ES-I3 (cell line): Measurements from ENCODE around the gene PRR5.

Experiments
- H3K36me3 ChIP-seq: 2 replicates; pipeline ENCODE4 v1.6.1; 2013; ENCODE audit warnings: mild to moderate bottlenecking, low read length, control low read depth, moderate library complexity; ENCODE audit not compliant: insufficient read depth
- H3K4me1 ChIP-seq: 2 replicates; pipeline ENCODE4 v1.6.1; 2013; ENCODE audit warnings: mild to moderate bottlenecking, control low read depth, low read length; ENCODE audit not compliant: insufficient read depth
- H3K9ac ChIP-seq: 2 replicates; pipeline ENCODE4 v1.6.1; 2013; ENCODE audit warnings: low read depth, mild to moderate bottlenecking, low read length, moderate library complexity
- H3K9me3 ChIP-seq: 2 replicates; pipeline ENCODE4 v1.6.1; 2013; ENCODE audit warnings: mild to moderate bottlenecking, low read length, moderate library complexity; ENCODE audit not compliant: control insufficient read depth, insufficient read depth

The PRR5 gene

GRCh38 chr22:44693145-44693544 is 8.9 kb upstream of the PRR5 start:
- no peaks in the 10 kb centered on the region for H3K36me3 ChIP-seq
- H3K9me3 ChIP-seq = no peaks in the 10 kb centered on the region
- peaks cover 6% of the 10 kb centered on the region; the same call in 1 of the 2 replicates for H3K4me1 ChIP-seq
- H3K9ac ChIP-seq = no peak overlapping the region

- Histone ChIP-seq H3K4me1 (peaks cover 12% of the 10 kb centered on the region; the same call in 1 of the 2 replicates), H3K9ac (no peak overlapping the region), H3K36me3 (no peaks in the 10 kb centered on the region), H3K9me3 (no peaks in the 10 kb centered on the region)
These were observed 8.2 kb upstream of the PRR5 start for GRCh38 chr22:44693756-44694155.

- Histone ChIP-seq H3K9ac (no peak overlapping the region), H3K36me3 (no peaks in the 10 kb centered on the region), H3K9me3 (no peaks in the 10 kb centered on the region), H3K4me1 (peaks cover 23% of the 10 kb centered on the region; the same call in 1 of the 2 replicates)
These were observed 4.4 kb upstream of the PRR5 start for GRCh38 chr22:44697423-44698141.

GRCh38 chr22:44698531-44699421 is 3.2 kb upstream of the PRR5 start:
- Histone ChIP-seq H3K9me3 (no peaks in the 10 kb centered on the region), H3K4me1 (peaks cover 23% of the 10 kb centered on the region; the same call in 1 of the 2 replicates), H3K9ac (no peak overlapping the region), H3K36me3 (no peaks in the 10 kb centered on the region)

GRCh38 chr22:44700456-44700855 is 1.5 kb upstream of the PRR5 start:
- no peaks in the 10 kb centered on the region for H3K9me3 ChIP-seq
- no peaks in the 10 kb centered on the region for H3K36me3 ChIP-seq
- no peak overlapping the region for H3K9ac ChIP-seq
- peaks cover 23% of the 10 kb centered on the region; the same call in 1 of the 2 replicates for H3K4me1 ChIP-seq

- Histone ChIP-seq H3K9me3 (no peaks in the 10 kb centered on the region), H3K4me1 (peaks cover 26% of the 10 kb centered on the region; the same call in 1 of the 2 replicates), H3K36me3 (no peaks in the 10 kb centered on the region), H3K9ac (peak overlapping the region; percentile 48)
These were observed 715 bp upstream of the PRR5 start for GRCh38 chr22:44701187-44701790.

- no peaks in the 10 kb centered on the region for H3K36me3 ChIP-seq
- H3K9ac ChIP-seq = peak overlapping the region; percentile 81
- H3K4me1 ChIP-seq = peaks cover 35% of the 10 kb centered on the region; the same call in 1 of the 2 replicates
- no peaks in the 10 kb centered on the region for H3K9me3 ChIP-seq
These were observed 635 bp downstream of the PRR5 start for GRCh38 chr22:44702479-44703198.

- peak overlapping the region; percentile 81; the same call in 1 of the 2 replicates for H3K9ac ChIP-seq
These were observed 1.4 kb downstream of the PRR5 start for GRCh38 chr22:44703255-44703870.

GRCh38 chr22:44704159-44705021 is 2.4 kb downstream of the PRR5 start:
- no peaks in the 10 kb centered on the region for H3K9me3 ChIP-seq
- H3K36me3 ChIP-seq = no peaks in the 10 kb centered on the region
- H3K4me1 ChIP-seq = peaks cover 22% of the 10 kb centered on the region; the same call in 1 of the 2 replicates
- no peak overlapping the region for H3K9ac ChIP-seq

More at GRCh38 chr22:44703255-44703870, 1.4 kb downstream of the PRR5 start:
- Histone ChIP-seq H3K9me3 (no peaks in the 10 kb centered on the region), H3K36me3 (no peaks in the 10 kb centered on the region), H3K4me1 (peaks cover 30% of the 10 kb centered on the region; the same call in 1 of the 2 replicates)

- no peak overlapping the region for H3K9ac ChIP-seq
- peaks cover 18% of the 10 kb centered on the region; the same call in 1 of the 2 replicates for H3K4me1 ChIP-seq
- H3K9me3 ChIP-seq = no peaks in the 10 kb centered on the region
- H3K36me3 ChIP-seq = no peaks in the 10 kb centered on the region
These were observed 3.0 kb downstream of the PRR5 start for GRCh38 chr22:44705022-44705297.

- H3K4me1 ChIP-seq = peaks cover 22% of the 10 kb centered on the region; the same call in 1 of the 2 replicates
- no peaks in the 10 kb centered on the region for H3K36me3 ChIP-seq
- no peak overlapping the region for H3K9ac ChIP-seq
- H3K9me3 ChIP-seq = no peaks in the 10 kb centered on the region
These were observed 4.5 kb downstream of the PRR5 start for GRCh38 chr22:44706488-44706887.

GRCh38 chr22:44707178-44707577 is 5.2 kb downstream of the PRR5 start:
- Histone ChIP-seq H3K9me3 (no peaks in the 10 kb centered on the region), H3K9ac (no peak overlapping the region), H3K4me1 (peaks cover 23% of the 10 kb centered on the region; the same call in 1 of the 2 replicates), H3K36me3 (no peaks in the 10 kb centered on the region)

GRCh38 chr22:44707752-44708151 is 5.7 kb downstream of the PRR5 start:
- no peaks in the 10 kb centered on the region for H3K9me3 ChIP-seq
- H3K36me3 ChIP-seq = no peaks in the 10 kb centered on the region
- peaks cover 23% of the 10 kb centered on the region; the same call in 1 of the 2 replicates for H3K4me1 ChIP-seq
- no peak overlapping the region for H3K9ac ChIP-seq
